IMR-90 (cell line): Measurements from ENCODE around the gene LRFN5. TPM values are rescaled to one million over a fixed set of nuclear protein-coding genes. Genes with fewer than 3 reads are reported as not detected.
A peak's percentile ranks its signal among the peaks of the same experiment; 100 is the strongest.

ENCODE experiments used
- ATAC-seq: fragments of 200-7000 bp; cut with Tn5 transposase; 2 replicates; pipeline ENCODE4 v1.9.1; 2020; ENCODE audit warnings: low read depth, mild to moderate bottlenecking, moderate library complexity
- BruUV-seq: library from RNA; stranded (reverse); fragments of 400-500 nt; replicated peaks from 2 replicates; lab custom pipeline; 2021; lab: Mats Ljungman, UMichigan
- CTCF ChIA-PET: fragments of 300-600 bp; formaldehyde crosslinking; extraction: SDS; loops from one replicate; lab custom pipeline; 2021; ENCODE audit warnings: antibody characterized with exemption; lab: Yijun Ruan, JAX
- POLR2A ChIA-PET: fragments of 300-600 bp; sonication (Branson Sonifier 250); formaldehyde crosslinking; loops from one replicate; lab custom pipeline; 2022; ENCODE audit warnings: antibody characterized with exemption; ENCODE audit not compliant: unreplicated experiment; lab: Charles Lee
- DNase-seq: peaks from one replicate; pipeline ENCODE4 v3.0.0; 2013
- H2AFZ ChIP-seq: replicated peaks from 2 replicates; pipeline ENCODE3; 2013; ENCODE audit warnings: low read length, mild to moderate bottlenecking; ENCODE audit not compliant: poor library complexity
- H2AK5ac ChIP-seq: 2 replicates; pipeline ENCODE4 v1.6.1; 2013; ENCODE audit warnings: low read depth, low read length, inconsistent platforms
- H2AK9ac ChIP-seq: replicated peaks from 2 replicates; pipeline ENCODE3; 2013; ENCODE audit warnings: mild to moderate bottlenecking, low read depth, low read length, moderate library complexity; ENCODE audit not compliant: poor library complexity
- H2BK120ac ChIP-seq: 2 replicates; pipeline ENCODE4 v1.6.1; 2013; ENCODE audit warnings: low read depth, low read length, inconsistent platforms
- H2BK15ac ChIP-seq: 3 replicates; pipeline ENCODE4 v1.6.1; 2013; ENCODE audit warnings: low read depth, low read length, inconsistent platforms
- H2BK20ac ChIP-seq: 2 replicates; pipeline ENCODE4 v1.6.1; 2013; ENCODE audit warnings: low read depth, mild to moderate bottlenecking, inconsistent platforms, low read length, moderate library complexity
- H2BK5ac ChIP-seq: 2 replicates; pipeline ENCODE4 v1.6.1; 2013; ENCODE audit warnings: mild to moderate bottlenecking, low read depth, low read length, inconsistent platforms; ENCODE audit not compliant: poor library complexity, severe bottlenecking
- H3K14ac ChIP-seq: replicated peaks from 2 replicates; pipeline ENCODE4 v1.6.1; 2013; ENCODE audit warnings: low read depth, low read length, inconsistent platforms
- H3K18ac ChIP-seq: 2 replicates; pipeline ENCODE4 v1.6.1; 2013; ENCODE audit warnings: low read depth, low read length, control low read depth
- H3K23ac ChIP-seq: 2 replicates; pipeline ENCODE4 v1.6.1; 2013; ENCODE audit warnings: low read depth, low read length, inconsistent platforms
- H3K27ac ChIP-seq: 2 replicates; pipeline ENCODE4 v1.5.1; 2013; ENCODE audit warnings: mild to moderate bottlenecking, control low read depth, low read length; ENCODE audit not compliant: insufficient read depth
- H3K27me3 ChIP-seq: 2 replicates; pipeline ENCODE4 v1.6.1; 2013; ENCODE audit warnings: low read length; ENCODE audit not compliant: control insufficient read depth, insufficient read depth
- H3K36me3 ChIP-seq: 2 replicates; pipeline ENCODE4 v1.6.1; 2013; ENCODE audit warnings: low read length, mixed read lengths; ENCODE audit not compliant: control insufficient read depth, insufficient read depth
- H3K4ac ChIP-seq: 2 replicates; pipeline ENCODE4 v1.6.1; 2013; ENCODE audit warnings: low read depth, low read length, inconsistent platforms
- H3K4me1 ChIP-seq: 2 replicates; pipeline ENCODE4 v1.6.1; 2013; ENCODE audit warnings: low read length, mixed read lengths; ENCODE audit not compliant: control insufficient read depth, insufficient read depth
- H3K4me2 ChIP-seq: 2 replicates; pipeline ENCODE4 v1.6.1; 2013; ENCODE audit warnings: low read depth, mild to moderate bottlenecking, control low read depth, low read length, moderate library complexity
- H3K4me3 ChIP-seq: 2 replicates; pipeline ENCODE4 v1.5.1; 2013; ENCODE audit warnings: low read depth, mild to moderate bottlenecking, control low read depth, low read length, moderate library complexity; ENCODE audit not compliant: insufficient read depth
- H3K56ac ChIP-seq: 2 replicates; pipeline ENCODE4 v1.6.1; 2013; ENCODE audit warnings: low read length, inconsistent platforms; ENCODE audit not compliant: insufficient read depth; ENCODE audit errors: extremely low read depth
- H3K79me1 ChIP-seq, 2 experiments: 2 replicates each; pipeline ENCODE4 v1.6.1; 2013; ENCODE audit warnings: low read length in 2 of 2, inconsistent platforms in 1 of 2, low read depth in 1 of 2
- H3K9ac ChIP-seq: 2 replicates; pipeline ENCODE4 v1.6.1; 2013; ENCODE audit warnings: low read depth, low read length, control low read depth
- H3K9me1 ChIP-seq: 2 replicates; pipeline ENCODE4 v1.6.1; 2013; ENCODE audit warnings: low read length, inconsistent platforms; ENCODE audit not compliant: insufficient read depth
- H3K9me3 ChIP-seq: 2 replicates; pipeline ENCODE4 v1.6.1; 2013; ENCODE audit warnings: low read length; ENCODE audit not compliant: control insufficient read depth, insufficient read depth
- H4K20me1 ChIP-seq: 2 replicates; pipeline ENCODE4 v1.6.1; 2013; ENCODE audit warnings: low read length, inconsistent platforms; ENCODE audit not compliant: insufficient read depth
- H4K5ac ChIP-seq: 2 replicates; pipeline ENCODE4 v1.6.1; 2013; ENCODE audit warnings: mild to moderate bottlenecking, low read depth, low read length, control low read depth
- H4K8ac ChIP-seq, 2 experiments: 2 replicates each; pipeline ENCODE4 v1.6.1; 2013; ENCODE audit warnings: low read depth in 2 of 2, low read length in 2 of 2, control low read depth in 1 of 2, inconsistent platforms in 1 of 2
- H4K91ac ChIP-seq: 2 replicates; pipeline ENCODE4 v1.6.1; 2013; ENCODE audit warnings: low read depth, low read length, inconsistent platforms; ENCODE audit not compliant: insufficient read depth
- CEBPB ChIP-seq: IDR thresholded peaks from 2 replicates; pipeline ENCODE4 v1.6.1; 2012; ENCODE audit warnings: low read depth, low read length, improper control_type of control experiment
- ELK1 ChIP-seq: fragments of 150-350 bp; IDR thresholded peaks from 2 replicates; pipeline ENCODE4 v1.6.1; 2016; ENCODE audit warnings: low read depth, mild to moderate bottlenecking, low read length, moderate library complexity, borderline replicate concordance
- FOS ChIP-seq: fragments of 150-350 bp; IDR thresholded peaks from 2 replicates; pipeline ENCODE4 v1.6.1; 2016; ENCODE audit warnings: low read depth, low read length
- RAD21 ChIP-seq: IDR thresholded peaks from 2 replicates; pipeline ENCODE4 v1.6.1; 2012; ENCODE audit warnings: low read length, improper control_type of control experiment
- RCOR1 ChIP-seq: IDR thresholded peaks from 2 replicates; pipeline ENCODE4 v1.6.1; 2012; ENCODE audit warnings: mild to moderate bottlenecking, low read length, improper control_type of control experiment; ENCODE audit not compliant: insufficient replicate concordance
- RFX5 ChIP-seq: IDR thresholded peaks from 2 replicates; pipeline ENCODE4 v1.8.0; 2012; ENCODE audit warnings: low read depth, mild to moderate bottlenecking, low read length, moderate library complexity
- WGBS, 2 experiments: methylation state at CpG; one replicate each; pipeline versions ENCODE4 v1.1.5 to v1.1.7; 2013; ENCODE audit warnings: missing lambda C conversion rate in 2 of 2; ENCODE audit not compliant: insufficient read length in 1 of 2; ENCODE audit errors: extremely low coverage in 2 of 2; 5-methylcytosine and 5-hydroxymethylcytosine counted together
- dilution Hi-C: fragments of 300-500 bp; cut with HindIII; formaldehyde crosslinking; loops from one replicate; pipeline ENCODE4 v1.14.3; 2018; ENCODE audit warnings: low sequenced_read_pairs; ENCODE audit not compliant: unreplicated experiment
- in situ Hi-C: fragments of 300-500 bp; cut with MboI; formaldehyde crosslinking; loops from 3 replicates; pipeline ENCODE4 v1.14.3; 2019; ENCODE audit warnings: low sequenced_read_pairs, inconsistent platforms, mixed read lengths
- intact Hi-C: fragments of 100-400 bp; cut with micrococcal nuclease; formaldehyde crosslinking; loops from 2 replicates; pipeline ENCODE4 v1.10.0; 2022
- polyA plus RNA-seq, 3 experiments: library from polyadenylated mRNA; depleted of rRNA; stranded (reverse); fragments of >200 nt; gene quantifications; 2 replicates each; pipeline ENCODE4 v1.2.3, GENCODE V29; 2012; ENCODE audit warnings: low replicate concordance in 1 of 3
- total RNA-seq: library from RNA; depleted of rRNA; stranded (reverse); fragments of >200 nt; gene quantifications from 2 replicates; pipeline ENCODE4 v1.2.3, GENCODE V29; 2012

The LRFN5 gene
- total and polyA plus RNA-seq, 2 of the 4 experiments (the other 2 are of a cell fraction): 1.8 to 3.6 TPM

- H2BK15ac ChIP-seq: no peak overlapping the region
- H3K9me3 ChIP-seq: no peaks in the 10 kb centered on the region
- H3K4ac ChIP-seq: no peak overlapping the region
- in situ Hi-C loops: no loop called here
- ATAC-seq (no peak), DNase-seq (no peak)
- TF ChIP-seq RAD21: no peak
- no peak for TF ChIP-seq RFX5
- no peak for TF ChIP-seq FOS
- peak; percentile 60 for TF ChIP-seq CEBPB
- no peak for TF ChIP-seq RCOR1
- no peak for TF ChIP-seq ELK1
- no CpG with 5 or more reads among the region's 1 CpG for WGBS, 2 experiments
- no peaks in the 10 kb centered on the region for H3K9me1 ChIP-seq
- H2BK20ac ChIP-seq: no peak overlapping the region
- H2AFZ ChIP-seq: no peak overlapping the region
- no peak overlapping the region for H3K27ac ChIP-seq
- H3K27me3 ChIP-seq: no peaks in the 10 kb centered on the region
- no peak overlapping the region for H2BK5ac ChIP-seq
- H3K4me3 ChIP-seq: no peak overlapping the region
- H3K4me2 ChIP-seq: no peak overlapping the region
- no peaks in the 10 kb centered on the region for H3K79me1 ChIP-seq
- ChIA-PET CTCF (no interaction called here), POLR2A (no interaction called here)
- no peaks in the 10 kb centered on the region for H4K20me1 ChIP-seq
- H3K9ac ChIP-seq: no peak overlapping the region
- no peak overlapping the region for H2AK5ac ChIP-seq
- intact Hi-C loops: no loop called here
- no peak overlapping the region for H2BK120ac ChIP-seq
- H3K4me1 ChIP-seq: no peaks in the 10 kb centered on the region
- no peak overlapping the region for H3K18ac ChIP-seq
- H3K36me3 ChIP-seq: no peaks in the 10 kb centered on the region
- H3K56ac ChIP-seq: no peak overlapping the region
- no peak overlapping the region for H4K91ac ChIP-seq
- dilution Hi-C loops: no loop called here
- no TSS peak for BruUV-seq
- H3K23ac ChIP-seq: no peak overlapping the region
- H4K5ac ChIP-seq: no peak overlapping the region
- no peak overlapping the region for H4K8ac ChIP-seq
- no peak overlapping the region for H2AK9ac ChIP-seq
- no peak overlapping the region for H3K14ac ChIP-seq
Observed at GRCh38 chr14:41810362-41810761, 203.7 kb downstream of the LRFN5 start.
